Suppressor macrophage treated with lipopolysaccharide for 4 hours (primary cell): Measurements from ENCODE around the gene ECM1.

Experiments used
- DNase-seq: peaks from one replicate; pipeline ENCODE4 v3.0.0-alpha.2; 2020

ECM1 gene

DNA sequence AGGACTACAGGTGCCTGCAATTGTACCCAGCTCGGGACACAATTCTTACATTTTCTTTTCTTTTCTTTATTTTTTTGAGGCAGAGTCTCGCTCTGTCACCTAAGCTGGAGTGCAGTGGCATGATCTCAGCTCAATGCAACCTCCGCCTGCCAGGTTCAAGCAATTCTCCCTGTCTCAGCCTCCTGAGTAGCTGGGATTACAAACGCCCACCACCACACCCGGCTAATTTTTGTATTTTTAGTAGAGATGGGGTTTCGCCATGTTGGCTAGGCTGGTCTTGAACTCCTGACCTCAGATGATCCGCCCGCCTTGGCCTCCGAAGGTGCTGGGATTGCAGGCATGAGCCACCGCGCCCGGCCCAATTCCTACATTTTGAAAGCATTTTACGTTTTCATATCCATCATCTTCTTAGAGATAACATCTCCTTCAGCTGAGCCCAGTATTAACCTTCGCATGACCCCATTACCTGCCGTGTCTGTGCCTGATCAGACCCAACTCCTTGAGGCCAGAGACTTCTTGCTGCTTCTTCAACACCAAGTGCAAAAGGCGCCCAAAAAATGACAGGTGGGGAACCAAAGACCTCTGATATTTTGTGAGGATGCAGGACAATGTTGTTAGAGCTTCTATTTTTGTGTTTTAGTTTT, 38.5 kb downstream of the ECM1 start:
- DNase-seq: no peak

DNA sequence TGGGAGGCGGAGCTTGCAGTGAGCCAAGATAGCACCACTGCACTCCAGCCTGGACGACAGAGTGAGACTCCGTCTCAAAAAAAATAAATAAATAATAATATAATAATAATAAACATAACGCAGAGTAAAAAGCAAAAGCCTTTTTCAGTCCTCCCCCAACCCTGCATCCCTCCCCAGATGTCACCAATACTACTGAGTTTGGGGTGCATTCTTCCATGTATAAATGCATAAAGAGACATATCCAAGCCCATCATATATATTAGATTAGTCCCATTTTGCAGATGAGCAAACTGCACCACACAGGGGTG, 40.4 kb downstream of the ECM1 start:
- no peak for DNase-seq

DNA sequence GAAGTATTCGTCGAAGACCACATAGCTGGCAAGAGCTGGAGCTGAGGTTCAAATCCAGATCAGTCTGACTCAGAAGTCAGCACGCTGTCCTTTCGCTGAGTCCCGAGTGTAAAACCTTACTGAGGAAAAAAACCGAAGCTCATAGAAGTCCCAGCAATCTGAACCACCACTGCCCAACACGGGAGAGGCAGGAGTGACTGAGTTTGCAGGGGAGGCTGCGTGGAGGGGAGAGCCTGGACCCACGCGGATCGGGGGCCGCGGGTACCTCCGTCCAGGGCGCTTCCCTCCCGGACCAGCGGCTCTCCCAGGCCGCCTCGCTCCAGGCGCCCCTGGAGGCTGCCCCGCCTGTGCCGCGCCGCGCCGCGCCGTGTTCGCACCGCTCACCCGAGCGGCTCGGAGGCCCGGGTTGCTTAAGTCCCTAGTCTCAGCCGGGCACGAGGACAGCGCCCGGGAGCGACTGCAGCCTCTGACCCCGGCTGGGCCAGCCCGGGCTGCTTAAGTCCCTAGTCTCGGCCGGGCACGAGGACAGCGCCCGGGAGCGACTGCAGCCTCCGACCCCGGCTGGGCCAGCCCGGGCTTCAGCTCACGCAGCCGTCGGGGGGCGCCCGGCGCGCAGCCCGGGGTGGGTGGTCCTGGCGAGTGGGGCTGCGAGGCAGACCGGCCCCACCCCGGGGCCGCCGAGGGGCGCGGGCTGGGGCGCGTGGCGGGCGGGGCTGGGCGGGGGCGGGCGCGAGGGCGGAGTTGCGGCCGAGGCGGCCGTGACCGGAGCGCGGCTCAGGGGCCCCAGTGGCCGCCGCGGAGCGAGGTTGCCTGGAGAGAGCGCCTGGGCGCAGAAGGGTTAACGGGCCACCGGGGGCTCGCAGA, 41.0 kb downstream of the ECM1 start, which contains the start of gene ADAMTSL4:
ADAMTSL4 (plus strand) TSS at position 777 of the 864 bp plus-strand sequence. CDS start 2,881 bp downstream, outside the sequence.
- DNase-seq: peak; percentile 77

DNA sequence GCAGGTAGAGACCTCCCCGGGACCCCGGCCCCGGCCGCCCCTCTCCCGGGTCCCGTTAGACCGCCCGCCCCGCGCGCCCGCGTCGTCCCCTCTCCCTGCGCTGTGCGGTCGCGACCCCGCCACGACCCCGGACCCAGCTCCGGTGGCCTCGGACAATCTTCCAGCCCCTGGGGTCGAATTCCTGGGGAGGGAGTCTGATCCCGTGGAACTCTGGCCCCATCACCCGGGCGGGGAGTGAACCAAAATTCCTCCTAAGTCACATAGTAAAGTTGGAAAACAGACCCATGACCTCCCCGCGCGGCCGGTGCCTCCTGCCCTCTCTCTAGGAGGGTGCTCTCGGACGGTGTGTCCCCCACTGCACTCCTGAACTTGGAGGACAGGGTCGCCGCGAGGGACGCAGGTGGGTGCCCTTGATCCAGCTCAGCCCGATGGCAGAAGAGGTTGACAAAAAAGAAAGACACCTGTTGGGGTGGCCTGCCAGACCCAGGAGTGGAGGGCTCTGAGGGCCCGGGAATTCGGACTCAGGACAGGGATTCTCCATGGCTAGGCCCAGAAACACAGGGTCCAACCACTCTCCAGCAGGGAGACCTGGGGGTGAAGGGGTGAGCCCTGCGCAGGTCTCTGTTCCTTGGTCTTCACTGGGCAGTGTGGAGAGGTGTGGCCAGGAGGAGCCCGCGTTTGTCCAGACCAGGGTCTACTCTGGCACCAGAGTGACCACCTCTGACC, 41.8 kb downstream of the ECM1 start:
- no peak for DNase-seq

DNA sequence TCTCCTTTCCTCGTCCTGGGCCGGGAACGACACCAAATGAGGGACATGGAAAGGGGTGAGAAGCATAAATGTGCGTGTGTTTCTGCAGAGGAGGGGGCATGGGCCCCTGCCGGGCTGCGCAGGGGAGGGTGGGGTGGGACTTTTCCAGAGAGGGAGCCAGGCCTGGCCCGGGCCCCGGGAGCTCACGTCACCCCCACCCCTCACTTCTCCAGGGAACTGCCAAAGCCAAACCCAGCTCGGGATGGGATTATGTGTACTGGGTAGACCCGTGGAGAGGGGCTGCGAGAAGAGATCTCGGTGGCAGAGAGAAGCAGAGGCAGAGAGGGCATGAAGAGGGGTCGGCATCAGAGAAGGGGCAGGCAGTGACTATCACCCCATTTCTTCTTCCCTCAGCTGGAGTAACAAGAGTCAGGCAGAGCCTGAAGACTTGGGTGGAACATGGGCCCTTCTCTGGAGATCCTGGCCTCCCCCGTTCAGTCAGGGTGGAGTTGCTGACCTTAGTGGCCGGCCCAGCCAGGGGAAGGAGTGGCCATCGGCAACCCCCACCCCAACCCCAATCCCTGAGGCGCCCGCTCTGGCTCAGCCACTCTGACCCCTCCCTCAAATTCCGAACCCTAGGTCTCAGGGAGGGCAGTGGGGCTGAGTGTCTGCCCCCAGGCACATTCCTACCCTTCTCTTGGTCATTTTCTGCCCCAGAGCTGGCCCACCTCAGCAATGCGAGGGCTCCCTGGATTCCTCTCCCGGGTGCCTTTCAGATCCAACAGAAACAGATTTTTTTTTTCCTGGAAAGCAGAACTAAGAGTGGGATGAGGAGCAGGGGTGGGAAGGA, 42.5 kb downstream of the ECM1 start:
- DNase-seq: no peak

DNA sequence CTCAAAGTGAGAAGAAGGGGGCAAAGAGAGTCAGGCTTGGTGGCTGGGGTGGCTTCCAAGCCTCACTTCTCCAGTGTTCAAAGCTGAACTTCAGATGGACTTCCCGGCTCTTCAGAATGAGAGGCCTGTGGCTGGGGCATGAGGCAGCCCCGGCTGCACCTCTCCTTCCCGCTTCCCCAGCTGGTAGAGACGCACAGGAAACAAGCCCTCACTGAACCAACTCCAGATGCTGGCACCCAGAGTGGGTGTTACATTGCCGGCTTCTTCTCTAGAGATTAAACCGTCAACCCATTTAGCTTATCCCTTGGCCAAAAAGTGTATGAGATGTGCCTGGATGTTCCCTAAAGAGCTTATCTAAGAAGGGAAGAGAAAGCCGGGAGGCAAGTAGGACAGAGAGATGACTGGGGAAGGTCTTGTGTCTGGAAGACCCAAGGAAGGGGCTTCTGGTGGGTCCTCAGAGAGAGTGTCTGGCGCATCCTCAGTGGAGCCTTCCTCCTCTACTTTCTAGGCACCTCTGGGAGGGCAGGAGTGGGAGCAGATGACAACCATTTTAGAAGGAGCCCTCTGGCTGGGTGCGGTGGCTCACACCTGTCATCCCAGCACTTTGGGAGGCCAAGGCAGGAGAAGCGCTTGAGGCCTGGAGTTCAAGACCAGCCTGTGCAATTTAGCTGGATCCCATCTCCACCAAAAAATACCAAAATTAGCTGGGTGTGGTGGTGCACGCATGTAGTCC, 43.3 kb downstream of the ECM1 start:
- peak; percentile 65 for DNase-seq

DNA sequence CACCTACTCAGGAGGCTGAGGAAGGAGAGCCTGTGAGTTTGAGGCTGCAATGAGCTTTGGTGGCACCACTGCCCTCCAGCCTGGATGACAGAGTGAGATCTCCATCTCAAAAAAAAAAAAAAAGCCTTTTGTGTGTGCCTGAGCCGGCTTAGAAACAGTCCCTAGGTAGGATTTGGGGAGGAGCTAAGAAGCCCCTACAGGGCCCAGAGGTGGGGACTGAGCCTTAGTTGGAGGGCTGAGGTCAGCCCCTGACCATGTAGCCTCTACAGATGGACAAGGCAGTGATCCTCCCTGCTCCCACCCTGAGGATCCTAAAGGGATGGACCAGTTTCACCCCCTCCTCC, 43.8 kb downstream of the ECM1 start:
- DNase-seq: no peak

DNA sequence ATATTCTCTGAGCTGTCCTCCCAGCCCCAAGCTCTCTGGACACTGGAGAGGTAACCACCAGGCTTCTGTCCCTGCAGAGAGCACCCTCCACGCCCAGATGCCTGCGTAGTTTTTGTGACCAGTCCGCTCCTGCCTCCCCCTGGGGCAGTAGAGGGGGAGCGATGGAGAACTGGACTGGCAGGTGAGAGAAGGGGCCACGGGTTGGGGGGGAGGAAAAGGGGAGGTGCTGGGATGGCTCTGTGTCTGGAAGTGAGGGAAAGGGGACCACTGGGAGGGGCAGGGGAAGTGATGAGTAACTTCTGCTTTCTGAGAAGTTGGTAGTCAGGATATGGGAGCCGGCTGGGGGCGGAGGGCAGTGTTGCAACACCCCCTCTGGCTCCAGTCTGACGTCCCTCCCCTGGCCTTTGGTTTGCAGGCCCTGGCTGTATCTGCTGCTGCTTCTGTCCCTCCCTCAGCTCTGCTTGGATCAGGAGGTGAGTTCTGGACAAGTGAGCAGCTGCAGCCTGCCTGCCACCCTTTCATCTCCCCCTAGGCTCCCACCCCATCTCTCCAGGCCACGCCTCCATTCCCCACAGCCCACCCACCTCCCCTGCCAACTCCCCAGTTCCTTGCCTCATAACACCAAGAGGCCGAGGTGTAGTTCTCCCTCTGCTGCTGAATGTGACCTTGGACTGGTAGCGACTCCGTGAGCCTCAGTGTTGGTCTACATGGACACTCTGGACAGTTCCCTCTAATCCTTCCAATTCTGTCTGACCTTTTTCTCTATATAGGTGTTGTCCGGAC, 44.4 kb downstream of the ECM1 start:
- DNase-seq: peak; percentile 95

DNA sequence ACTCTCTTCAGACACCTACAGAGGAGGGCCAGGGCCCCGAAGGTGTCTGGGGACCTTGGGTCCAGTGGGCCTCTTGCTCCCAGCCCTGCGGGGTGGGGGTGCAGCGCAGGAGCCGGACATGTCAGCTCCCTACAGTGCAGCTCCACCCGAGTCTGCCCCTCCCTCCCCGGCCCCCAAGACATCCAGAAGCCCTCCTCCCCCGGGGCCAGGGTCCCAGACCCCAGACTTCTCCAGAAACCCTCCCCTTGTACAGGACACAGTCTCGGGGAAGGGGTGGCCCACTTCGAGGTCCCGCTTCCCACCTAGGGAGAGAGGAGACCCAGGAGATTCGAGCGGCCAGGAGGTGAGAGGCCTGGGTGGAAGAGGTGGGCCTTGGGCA, 45.0 kb downstream of the ECM1 start:
- no peak for DNase-seq

DNA sequence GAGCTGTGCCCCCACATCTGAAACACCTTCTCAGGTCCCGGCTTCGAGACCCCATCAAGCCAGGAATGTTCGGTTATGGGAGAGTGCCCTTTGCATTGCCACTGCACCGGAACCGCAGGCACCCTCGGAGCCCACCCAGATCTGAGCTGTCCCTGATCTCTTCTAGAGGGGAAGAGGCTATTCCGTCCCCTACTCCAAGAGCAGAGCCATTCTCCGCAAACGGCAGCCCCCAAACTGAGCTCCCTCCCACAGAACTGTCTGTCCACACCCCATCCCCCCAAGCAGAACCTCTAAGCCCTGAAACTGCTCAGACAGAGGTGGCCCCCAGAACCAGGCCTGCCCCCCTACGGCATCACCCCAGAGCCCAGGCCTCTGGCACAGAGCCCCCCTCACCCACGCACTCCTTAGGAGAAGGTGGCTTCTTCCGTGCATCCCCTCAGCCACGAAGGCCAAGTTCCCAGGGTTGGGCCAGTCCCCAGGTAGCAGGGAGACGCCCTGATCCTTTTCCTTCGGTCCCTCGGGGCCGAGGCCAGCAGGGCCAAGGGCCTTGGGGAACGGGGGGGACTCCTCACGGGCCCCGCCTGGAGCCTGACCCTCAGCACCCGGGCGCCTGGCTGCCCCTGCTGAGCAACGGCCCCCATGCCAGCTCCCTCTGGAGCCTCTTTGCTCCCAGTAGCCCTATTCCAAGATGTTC, 45.6 kb downstream of the ECM1 start:
- no peak for DNase-seq

DNA sequence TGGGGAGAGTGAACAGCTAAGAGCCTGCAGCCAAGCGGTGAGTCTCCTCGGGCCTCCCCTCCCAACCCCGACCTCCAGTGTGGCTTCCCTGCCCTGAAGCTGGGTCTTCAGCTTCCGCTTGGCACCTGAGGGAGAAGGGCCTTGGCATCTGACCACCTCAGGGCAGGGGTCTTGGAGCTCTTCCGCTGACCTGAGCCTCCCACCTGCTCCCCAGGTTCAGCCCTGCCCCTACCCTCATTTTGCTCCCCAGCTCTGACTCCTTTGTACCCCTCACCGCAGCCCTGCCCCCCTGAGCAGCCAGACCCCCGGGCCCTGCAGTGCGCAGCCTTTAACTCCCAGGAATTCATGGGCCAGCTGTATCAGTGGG, 46.2 kb downstream of the ECM1 start:
- DNase-seq: no peak

DNA sequence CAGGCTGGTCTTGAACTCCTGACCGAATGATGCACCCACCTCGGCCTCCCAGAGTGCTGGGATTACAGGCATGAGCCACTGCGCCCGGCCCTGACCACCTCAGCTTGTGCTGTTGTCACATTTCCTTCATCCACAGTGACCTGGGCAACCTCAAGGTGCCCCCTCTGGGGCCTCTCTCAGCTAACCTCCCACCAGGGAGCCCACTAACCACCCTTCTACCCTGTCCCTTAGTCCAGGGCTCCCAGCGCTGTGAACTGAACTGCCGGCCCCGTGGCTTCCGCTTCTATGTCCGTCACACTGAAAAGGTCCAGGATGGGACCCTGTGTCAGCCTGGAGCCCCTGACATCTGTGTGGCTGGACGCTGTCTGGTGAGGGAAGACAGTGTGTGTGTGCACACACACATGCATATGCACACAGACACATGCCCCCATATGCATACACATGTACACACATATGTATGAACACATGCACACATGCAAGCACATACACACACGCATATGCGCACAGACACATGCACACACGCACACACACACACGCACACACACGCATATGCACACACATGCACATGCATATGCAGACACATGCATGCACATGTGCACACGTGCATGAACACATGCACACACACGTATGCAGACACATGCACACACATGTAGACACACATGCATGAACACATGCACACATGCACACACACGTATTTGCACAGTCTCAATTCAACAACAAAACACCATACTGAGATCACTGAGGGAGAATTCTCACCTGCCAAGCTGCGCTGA, 47.5 kb downstream of the ECM1 start:
- no peak for DNase-seq

DNA sequence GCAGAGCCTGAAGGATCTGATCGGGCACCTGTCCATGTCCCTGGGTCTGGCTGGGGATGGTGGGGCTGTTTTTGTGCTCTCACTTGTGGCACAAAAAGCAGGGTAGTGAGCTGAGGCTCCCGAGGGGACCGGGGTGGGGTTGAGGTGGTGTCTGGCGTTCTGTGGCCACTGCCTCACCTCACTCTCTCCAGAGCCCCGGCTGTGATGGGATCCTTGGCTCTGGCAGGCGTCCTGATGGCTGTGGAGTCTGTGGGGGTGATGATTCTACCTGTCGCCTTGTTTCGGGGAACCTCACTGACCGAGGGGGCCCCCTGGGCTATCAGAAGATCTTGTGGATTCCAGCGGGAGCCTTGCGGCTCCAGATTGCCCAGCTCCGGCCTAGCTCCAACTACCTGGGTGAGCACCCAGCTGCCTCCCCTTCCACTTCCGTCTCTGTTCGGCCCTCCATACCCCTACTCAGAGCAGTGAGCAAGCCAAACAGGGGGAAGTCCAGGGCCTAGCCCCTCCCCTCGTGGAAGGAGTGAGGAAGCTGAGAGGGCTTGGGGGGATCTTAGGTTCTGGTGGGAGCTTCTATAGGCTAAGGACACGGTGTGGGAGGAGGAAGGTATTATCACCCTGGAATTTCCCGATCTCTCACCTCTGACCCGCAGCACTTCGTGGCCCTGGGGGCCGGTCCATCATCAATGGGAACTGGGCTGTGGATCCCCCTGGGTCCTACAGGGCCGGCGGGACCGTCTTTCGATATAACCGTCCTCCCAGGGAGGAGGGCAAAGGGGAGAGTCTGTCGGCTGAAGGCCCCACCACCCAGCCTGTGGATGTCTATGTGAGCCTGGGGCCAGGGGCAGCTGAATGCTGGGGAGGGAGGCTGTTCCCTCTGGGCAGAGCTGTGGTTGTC, 48.3 kb downstream of the ECM1 start:
- no peak for DNase-seq

DNA sequence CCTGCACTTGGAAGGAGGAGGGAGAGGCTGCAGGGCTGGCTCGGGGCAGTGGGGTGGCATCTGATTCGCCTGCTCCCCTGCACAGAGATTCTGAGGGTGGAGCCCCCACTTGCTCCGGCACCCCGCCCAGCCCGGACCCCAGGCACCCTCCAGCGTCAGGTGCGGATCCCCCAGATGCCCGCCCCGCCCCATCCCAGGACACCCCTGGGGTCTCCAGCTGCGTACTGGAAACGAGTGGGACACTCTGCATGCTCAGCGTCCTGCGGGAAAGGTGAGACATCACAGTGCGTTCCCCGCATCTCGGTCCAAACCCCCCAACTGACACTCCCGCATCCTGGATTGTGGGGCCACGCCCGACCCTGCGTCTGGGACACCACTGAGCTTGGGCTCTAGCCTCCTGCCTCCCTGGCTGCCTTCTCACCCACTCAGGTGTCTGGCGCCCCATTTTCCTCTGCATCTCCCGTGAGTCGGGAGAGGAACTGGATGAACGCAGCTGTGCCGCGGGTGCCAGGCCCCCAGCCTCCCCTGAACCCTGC, 49.2 kb downstream of the ECM1 start:
- DNase-seq: no peak

DNA sequence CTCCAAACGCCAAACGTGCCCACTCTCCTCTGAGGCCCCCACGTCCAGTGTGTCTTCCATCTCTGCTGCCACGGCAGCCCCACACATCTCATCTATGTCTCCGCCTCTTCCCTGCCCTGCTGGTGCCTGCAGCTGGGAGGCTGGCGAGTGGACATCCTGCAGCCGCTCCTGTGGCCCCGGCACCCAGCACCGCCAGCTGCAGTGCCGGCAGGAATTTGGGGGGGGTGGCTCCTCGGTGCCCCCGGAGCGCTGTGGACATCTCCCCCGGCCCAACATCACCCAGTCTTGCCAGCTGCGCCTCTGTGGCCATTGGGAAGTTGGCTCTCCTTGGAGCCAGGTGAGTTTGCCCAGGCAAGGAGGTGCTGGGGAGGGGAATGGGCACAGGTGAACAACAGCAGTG, 49.9 kb downstream of the ECM1 start:
- no peak for DNase-seq

DNA sequence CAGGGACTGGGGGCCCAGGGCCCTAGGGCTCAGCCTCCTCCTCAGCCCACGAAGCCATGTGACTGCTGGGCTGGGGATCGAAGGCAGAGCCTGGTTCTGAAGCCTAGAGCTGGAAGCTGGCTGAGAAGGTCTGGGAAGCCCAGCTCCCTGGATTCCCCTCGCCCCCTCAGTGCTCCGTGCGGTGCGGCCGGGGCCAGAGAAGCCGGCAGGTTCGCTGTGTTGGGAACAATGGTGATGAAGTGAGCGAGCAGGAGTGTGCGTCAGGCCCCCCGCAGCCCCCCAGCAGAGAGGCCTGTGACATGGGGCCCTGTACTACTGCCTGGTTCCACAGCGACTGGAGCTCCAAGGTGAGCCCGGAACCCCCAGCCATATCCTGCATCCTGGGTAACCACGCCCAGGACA, 50.4 kb downstream of the ECM1 start:
- DNase-seq: no peak

DNA sequence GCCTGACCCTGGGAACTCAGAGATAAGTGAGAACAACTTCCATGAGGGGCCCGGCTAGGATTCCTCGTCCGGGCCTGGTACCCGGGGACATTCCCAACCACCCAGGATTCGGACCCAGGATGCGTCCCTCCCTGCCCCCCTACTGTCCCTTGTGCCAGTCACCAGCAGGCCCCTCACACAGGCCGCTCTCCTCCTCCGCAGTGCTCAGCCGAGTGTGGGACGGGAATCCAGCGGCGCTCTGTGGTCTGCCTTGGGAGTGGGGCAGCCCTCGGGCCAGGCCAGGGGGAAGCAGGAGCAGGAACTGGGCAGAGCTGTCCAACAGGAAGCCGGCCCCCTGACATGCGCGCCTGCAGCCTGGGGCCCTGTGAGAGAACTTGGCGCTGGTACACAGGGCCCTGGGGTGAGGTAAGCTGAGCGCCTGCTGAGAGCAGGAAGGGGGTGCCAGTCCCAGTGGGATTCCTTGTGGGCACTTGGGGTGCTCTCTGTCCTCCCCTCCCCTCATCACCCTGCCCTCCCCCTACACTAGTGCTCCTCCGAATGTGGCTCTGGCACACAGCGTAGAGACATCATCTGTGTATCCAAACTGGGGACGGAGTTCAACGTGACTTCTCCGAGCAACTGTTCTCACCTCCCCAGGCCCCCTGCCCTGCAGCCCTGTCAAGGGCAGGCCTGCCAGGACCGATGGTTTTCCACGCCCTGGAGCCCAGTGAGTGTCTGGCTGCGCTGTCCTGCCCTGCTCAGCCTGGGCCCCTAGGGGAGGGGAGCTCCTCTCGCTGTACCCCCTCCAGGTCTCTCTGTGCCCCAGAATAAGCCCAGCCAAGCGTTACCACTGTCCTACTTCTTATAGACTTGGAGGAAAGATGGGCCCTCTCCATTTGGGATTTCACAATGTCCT, 51.1 kb downstream of the ECM1 start:
- DNase-seq: no peak

DNA sequence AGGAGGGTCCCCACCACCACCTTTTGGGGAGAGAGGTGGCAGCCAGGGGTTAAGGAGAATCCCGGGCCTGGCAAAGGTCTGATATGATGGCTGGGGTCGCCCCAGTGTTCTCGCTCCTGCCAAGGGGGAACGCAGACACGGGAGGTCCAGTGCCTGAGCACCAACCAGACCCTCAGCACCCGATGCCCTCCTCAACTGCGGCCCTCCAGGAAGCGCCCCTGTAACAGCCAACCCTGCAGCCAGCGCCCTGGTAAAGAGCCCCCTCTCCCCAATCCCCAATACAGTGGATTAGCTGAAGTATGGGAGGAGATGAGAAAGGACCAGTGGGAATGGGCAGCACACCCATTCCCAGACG, 51.7 kb downstream of the ECM1 start:
- no peak for DNase-seq
